ENCODE measurements around the gene CAPN5.

CAPN5 gene

DNA sequence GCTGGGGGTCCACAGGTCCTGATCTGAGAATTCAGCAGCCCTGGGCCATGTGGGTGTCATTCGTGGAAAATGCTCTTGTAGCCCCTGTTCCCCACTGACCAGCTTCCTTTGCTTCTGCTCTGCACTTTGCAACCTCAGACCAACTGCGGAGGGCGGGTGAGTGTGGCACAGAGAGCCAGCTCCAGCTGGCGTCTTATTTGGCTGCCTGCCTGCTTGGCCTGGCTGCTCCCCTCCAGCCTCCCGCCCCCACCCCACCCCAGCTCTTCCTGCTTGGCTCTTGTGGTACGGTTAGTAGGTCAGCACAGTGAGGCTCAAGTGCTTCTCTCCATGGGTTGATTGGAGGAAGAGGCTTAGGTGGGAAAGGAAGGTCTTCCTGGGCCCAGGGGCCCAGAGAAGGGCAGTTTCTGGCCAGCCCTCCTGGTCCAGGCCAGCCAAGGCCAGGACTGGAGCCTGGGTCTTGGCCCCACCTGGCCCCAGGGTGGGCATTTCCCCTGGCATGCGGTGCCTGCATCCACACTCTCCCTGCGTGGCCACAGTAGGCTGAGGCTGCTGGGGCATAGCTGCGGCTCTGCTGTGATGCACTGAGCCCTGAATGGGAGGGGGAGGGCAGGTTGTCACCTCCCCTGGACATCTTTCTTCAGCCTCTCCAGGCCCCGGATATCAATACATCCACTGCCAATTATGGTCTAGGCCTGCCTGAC, 87.8 kb downstream of the CAPN5 start:
- DNase-seq: peak; percentile 68

DNA sequence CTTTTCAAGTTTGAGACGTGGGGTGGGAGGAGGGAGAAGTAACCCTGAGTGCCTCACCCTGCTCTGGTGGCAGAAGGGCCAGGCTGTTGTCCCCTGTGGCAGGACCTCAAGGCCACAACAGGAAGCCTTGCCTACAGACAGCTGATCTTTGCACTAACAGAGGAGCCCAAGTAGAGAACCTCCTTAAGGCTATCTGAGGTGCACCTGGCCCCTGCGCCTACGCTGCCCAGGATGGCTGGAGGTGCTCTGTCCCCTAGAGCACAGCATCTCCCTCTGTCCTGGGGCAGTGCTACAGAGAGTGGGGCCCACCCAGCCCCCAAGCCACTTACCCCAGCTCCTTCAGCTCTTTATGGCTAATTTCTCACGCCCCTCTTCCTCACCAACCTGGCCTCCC, 88.3 kb downstream of the CAPN5 start:
- DNase-seq: no peak

DNA sequence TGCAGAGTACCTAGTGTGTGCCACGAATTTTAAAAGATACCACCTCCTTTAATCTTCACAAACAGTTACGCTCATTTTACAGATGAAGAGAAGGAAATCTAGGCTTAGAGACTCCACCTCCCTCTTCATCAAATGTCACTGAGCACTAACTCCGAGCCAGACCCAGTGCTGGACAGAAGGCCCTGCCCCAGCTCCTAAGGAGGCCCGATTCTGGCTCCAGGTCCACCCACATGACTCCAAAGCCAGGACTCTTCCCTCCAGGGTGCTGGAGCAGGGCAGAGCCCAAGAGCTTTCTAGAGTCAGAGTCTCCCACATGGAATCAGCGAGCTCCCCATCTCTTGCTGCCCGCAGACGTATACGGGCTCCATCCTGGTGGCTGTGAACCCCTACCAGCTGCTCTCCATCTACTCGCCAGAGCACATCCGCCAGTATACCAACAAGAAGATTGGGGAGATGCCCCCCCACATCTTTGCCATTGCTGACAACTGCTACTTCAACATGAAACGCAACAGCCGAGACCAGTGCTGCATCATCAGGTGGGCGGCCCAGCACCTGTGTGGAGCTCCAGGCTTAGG, 88.9 kb downstream of the CAPN5 start:
- DNase-seq: no peak

DNA sequence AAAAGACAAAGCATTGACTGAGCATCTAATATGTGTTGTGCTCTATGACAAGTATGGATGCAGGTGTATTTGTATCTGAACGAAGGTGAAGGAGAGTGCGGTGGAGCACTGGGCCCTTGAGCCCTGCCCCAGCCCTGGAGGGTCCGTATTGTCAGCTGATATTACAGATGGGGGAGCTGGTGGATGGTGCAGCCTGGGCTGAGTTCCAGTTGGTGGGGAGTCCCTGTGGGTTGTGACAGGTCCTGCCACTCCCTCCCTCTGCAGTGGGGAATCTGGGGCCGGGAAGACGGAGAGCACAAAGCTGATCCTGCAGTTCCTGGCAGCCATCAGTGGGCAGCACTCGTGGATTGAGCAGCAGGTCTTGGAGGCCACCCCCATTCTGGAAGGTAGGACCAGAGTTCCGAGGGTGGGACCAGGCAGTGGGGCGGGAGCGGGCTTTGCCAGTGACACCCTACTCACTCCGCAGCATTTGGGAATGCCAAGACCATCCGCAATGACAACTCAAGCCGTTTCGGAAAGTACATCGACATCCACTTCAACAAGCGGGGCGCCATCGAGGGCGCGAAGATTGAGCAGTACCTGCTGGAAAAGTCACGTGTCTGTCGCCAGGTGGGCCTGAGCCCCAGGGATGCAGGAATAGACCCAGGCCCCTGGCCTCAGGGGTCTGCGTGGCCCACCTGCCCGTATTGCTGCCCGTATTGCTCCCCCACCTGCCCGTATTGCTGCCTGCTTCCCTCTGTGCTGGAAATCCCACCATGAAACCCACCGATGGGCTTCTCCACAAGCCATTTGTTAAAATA, 89.8 kb downstream of the CAPN5 start:
- no peak for DNase-seq

DNA sequence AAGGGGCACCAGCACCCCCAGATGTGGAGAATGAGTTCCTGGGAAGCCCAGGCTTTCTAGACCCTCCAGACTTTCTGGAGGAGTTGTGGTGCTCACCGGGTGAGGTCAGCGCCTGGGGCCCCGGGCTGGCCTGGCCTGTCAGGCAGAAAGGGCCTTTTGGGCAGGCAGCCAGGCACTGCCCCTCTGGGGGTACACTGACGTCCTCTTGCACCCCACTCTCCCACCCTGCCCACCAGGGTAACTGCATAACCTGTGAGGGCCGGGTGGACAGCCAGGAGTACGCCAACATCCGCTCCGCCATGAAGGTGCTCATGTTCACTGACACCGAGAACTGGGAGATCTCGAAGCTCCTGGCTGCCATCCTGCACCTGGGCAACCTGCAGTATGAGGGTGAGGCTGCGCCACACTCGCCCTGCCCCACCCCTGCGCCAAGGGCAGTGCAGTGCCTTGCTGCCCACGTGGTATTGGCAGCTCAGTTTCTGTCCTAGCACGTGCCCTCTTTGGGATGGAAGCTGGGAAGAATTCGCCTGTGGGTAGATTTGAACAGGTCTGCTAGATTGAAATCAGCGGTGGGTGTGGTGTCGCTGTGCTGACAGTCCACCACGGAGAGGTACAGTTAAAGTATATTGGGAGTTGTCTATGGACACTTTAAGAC, 91.4 kb downstream of the CAPN5 start:
- no peak for DNase-seq

DNA sequence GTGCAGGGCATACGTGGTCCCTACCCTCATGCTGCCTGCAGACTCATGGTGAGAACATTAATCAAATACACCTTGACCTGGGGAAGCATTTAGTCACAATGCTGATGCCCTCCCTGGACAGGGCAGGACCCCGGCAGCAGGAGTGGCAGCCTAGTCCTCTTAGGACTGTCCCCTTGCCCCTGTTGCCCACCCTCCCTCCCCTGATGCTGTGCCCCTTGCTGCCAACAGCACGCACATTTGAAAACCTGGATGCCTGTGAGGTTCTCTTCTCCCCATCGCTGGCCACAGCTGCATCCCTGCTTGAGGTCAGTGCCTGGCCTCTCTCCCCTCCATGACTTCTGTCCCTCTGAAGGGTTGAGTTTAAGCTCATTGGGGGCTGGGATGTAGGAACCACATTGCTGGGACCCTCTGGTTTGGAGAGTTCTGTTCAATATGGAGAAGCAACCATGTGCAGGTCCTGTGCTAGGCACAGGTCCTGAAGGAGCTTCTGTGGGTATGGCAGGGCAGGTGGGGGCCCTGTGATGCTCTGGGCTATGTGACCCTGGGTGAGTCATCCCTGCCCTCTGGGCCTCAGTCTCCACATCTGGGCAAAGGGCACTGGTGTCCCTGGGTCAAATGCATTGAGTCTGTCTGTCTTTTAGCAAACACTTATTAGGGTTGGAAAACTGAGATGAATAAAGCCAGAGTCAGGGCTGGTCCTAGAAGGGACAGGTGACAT, 92.6 kb downstream of the CAPN5 start:
- no peak for DNase-seq

DNA sequence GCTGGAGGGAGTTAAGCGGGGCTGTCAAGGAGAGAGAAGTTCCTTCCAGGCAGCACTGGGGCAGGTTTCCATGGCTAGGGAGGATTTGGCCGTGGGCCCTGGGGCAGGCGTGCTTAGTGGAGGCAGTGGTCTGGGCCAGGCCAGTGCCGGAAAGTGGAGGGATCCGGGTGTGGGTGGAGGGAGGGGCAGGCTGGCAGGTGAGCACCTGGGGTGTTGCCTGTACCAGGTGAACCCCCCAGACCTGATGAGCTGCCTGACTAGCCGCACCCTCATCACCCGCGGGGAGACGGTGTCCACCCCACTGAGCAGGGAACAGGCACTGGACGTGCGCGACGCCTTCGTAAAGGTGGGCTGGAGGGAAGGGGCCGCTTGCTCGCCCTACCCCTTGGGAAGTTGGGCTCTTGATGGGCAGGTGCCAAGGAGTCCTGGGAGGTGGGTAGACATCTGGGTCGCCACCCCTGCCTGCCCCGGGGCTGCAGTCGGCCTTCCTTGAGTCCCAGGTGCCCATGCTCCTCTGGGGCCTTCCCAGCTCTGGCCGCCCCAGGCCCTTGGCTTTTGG, 93.2 kb downstream of the CAPN5 start:
- DNase-seq: no peak

DNA sequence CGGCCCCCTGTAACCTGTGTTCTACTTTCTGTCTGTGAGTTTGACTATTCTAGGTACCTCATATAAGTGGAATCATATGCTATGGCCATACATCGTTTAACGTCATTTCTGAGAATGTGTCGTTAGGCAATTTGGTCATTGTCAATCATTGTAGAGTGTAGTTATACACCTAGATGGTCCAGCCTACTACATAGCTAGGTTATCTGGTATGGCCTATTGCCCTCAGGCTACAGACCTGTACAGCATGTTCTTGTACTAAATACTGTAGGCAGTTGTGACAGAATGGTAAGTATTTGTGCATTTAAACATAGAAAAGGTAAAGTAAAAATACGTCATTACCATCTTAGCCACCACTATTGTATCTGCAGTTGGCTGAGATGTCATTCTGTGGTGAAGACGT, 96.5 kb downstream of the CAPN5 start:
- no peak for DNase-seq

DNA sequence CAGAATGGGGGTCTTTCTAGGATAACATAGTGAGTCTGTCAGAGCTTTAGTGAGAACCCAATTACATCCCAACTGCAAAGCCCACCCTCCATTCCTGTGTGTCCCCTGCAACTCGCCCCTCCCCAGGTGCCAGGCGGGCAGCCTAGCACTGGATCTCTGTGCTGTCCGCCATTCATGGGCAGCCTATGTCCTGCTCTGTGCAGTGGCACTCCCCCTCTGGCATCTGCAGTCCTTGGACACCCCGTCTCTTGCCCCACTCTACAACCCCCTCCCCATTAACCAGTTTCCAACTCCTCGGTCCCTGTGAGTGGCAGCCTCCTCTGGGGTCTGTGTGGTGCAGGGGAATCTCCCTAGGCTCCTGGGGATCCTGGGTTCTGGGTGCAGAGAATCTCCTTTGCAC, 98.3 kb downstream of the CAPN5 start:
- no peak for DNase-seq

DNA sequence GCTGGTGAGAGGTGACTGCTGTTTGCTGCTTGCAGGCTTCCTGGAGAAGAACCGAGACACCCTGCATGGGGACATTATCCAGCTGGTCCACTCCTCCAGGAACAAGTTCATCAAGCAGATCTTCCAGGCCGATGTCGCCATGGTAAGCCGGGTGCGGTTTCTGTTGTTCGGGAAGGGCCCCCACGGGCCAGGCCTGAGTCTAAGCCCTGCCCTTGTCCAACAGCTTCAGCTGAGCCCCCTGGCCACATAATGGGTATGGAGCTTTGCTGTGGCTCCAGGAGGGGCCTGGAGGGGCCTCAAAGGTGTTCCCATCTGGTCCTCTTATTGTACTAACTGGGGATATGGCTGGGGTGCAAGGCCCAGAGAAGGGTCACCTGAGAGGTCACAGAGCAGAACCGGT, 99.2 kb downstream of the CAPN5 start:
- no peak for DNase-seq

DNA sequence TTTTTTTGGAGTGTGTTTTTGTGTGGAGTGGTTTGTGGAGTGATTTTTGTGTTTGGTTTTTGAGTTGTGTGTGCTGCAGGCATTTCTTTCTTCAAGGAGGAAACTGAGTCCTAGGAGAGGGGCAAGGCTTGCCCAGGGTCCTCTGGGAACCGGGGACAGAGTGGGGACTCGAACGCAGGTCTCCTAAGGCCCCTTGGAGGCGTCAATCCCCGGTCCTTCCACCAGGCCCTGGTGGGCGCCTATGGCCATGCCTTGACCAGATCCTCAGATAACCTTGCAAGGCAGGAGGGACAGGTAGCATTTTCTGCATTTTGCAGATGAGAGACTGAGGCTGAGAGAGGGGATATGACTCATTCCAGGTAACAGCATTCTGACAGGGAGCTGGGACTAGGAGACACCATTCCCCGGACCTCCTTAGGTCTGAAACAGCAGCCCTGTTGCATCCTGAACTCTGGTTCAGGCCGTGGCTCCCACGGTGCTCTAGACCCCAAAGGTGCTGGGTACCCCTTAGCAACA, 100.4 kb downstream of the CAPN5 start:
- DNase-seq: no peak

DNA sequence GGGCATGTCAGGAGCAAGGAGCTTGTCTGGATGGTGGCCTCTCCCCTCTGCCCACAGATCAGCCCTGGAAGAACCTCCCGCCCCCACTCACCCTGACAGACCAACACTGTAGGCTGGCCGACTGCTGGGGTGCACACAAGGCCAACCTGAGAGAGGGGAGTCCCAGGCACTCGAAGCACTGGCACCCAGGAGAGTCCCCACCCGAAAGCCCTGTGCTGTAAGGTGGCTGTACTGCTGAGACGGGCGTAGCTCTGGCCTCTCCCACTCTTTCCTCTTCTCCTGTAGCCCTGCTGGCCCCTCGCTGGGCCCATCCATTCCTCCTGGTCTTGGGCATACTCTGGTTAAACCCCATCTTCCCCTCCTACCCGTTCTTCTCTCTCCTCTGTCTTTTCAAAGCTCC, 101.0 kb downstream of the CAPN5 start:
- no peak for DNase-seq

DNA sequence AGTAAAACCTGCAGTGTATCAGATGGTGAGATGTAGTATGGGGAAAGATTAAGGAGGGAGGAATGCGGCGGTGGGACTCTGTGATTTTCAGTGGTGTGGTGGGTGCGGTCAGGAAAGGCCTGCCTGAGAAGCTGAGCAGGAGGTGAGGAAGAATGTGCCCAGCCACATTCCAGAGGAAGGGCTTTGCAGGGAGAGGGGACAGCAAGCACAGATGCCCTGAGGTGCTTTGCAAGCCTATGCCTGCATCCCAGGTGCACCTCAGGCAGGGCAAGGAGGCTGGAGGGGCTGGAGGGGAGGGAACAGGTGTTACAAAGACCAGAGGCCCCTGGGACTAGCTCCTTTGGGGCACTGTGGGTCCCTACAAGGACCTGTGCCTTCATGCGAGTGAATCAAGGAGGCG, 103.3 kb downstream of the CAPN5 start:
- no peak for DNase-seq

DNA sequence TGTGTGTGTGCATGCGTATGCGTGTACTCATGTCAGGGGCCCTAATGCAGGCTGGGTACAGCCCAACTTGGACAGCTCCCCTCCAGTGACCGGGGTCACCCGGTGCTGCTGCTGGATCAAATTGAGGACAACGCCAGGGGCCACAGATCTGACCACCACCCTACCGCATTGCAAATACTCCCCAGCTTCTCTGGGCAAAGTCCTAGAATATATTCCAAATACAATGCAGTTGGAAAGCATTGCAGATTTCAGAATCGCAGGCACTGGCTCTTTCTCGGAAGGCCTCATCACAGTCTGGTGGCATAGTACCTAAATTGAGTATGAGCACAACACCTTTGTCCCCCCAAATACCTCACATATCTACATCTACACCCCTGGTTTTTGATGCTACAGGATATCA, 104.5 kb downstream of the CAPN5 start:
- DNase-seq: no peak

DNA sequence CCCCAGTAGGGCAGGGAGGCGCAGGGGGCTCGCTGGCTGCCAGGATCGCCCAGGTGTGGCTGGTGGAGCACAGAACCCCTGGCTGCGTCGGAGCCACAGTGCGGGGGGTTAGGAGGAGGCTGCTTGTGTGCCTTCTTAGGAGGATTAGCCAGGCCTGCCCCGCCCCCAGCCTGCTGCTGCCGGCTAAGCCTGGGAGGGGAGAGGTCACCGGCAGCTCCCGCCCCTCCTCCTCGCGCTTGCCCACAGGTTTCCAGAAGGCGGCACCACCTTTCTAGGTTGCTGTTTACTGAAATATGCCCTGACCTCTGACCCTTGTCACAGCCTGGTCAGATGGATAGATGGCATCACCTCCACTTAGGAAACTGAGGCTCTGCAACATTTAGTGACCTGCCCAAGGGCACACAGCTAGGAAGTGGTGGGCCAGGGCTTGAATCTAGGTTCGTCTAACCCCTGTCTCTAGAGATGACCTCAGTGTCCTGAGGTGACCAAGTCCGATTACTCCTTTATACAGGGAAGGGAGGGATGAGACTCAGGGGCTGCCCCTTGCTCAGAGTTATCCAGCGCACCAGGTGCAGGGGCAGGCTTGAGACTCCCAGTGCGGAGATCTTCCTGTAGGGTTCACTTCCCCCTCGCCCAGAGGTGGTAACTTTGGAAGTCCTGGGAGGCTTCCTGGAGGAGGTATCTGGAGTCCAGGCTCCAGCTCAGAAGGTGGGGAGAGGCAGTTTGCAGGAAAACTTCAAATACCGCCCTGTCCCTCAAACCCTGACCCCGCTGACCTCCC, 105.3 kb downstream of the CAPN5 start:
- no peak for DNase-seq

DNA sequence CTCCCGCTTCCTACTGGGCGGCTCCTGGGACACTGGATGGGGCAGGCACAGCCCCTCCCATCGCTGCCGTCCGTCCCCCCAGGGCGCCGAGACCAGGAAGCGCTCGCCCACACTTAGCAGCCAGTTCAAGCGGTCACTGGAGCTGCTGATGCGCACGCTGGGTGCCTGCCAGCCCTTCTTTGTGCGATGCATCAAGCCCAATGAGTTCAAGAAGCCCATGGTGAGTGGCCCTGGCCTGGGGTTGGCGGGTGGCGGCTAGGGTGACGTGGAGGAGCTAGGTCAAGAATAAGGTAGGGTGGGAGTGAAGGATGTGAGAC, 105.9 kb downstream of the CAPN5 start:
- no peak for DNase-seq

DNA sequence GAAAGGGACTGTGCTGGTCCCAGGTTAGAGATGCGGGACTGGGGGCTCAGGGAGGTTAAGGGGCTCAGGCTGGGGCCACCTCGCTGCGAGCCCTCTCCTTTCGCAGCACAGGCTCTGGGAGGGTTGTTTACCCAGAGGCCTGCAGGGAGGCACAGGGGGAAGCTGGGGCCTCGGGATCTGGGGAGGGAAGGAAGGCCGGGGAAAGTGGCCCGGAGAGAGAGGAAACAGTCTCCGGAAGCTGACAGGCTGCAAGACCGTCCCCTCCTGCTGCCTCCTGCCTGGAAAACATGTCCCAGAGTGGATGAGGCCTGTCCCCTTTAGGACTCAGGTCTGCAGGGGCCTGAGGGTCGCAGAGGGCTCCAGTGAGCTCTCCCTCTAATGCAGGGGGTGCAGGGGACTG, 106.7 kb downstream of the CAPN5 start:
- DNase-seq: no peak

DNA sequence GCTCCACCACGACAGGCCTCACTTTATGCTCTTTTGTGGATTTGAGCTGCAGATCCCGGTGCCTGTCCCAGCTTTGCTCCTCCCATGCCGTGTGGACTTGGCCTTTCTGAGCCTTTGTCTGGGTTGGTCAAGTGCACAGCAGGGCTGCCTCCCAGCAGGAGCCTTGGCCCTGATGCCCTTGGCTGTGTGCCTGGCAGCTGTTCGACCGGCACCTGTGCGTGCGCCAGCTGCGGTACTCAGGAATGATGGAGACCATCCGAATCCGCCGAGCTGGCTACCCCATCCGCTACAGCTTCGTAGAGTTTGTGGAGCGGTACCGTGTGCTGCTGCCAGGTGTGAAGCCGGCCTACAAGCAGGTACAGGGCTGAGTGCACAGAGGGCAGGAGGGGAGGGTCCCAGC, 107.8 kb downstream of the CAPN5 start:
- peak; percentile 83 for DNase-seq

DNA sequence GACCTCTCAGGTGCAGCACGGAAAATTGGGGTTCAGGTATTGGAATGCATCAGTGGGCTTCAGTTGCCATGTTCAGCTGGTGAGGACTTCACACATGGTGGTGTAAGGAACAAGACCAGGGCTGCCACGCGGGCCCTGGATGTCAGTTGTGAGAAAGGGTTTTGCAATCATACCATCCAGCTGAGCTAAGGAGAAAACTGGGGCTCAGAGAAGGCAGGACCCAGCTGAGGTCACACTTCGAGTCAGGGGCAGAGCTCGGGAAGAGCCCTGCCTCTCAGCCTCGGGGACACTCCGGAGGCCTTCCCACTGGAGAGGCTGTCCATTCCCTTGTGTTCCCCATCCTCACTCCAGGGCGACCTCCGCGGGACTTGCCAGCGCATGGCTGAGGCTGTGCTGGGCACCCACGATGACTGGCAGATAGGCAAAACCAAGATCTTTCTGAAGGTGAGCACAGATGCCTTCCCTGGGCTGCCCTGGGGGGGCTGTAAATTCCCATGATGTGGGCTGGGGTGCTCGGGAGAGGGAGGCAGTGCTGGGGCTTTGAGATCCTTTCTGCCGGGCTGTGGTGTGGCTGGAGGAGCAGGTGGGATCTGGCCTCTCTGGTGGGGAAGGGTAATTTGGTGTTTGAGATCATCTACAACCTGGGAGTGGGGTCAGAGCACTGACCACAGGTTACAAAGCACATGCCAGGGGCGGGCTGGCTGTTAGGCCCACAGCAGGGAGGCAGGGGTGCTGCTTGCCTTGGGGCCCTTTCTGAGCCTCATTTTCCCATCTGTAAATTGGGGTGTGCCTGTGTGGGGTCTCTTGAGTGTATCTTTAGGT, 108.5 kb downstream of the CAPN5 start:
- no peak for DNase-seq

Measured in NCI-H510A (cell line).